ENCODE measurements around the gene PLA2G12B. TPM values are rescaled to one million over a fixed set of nuclear protein-coding genes. Genes with fewer than 3 reads are reported as not detected.

Gene PLA2G12B
- total and polyA plus RNA-seq, 8 donors = not detected

- DNase-seq = no peak
- intact Hi-C loops (cut with DNase I) = no loop called here
- ATAC-seq = no peak
- Histone ChIP-seq H3K4me3 (no peak overlapping the region), H3K27ac (no peak overlapping the region), H3K27me3 (no peaks in the 10 kb centered on the region), H3K4me1 (no peaks in the 10 kb centered on the region), H3K9me3 (no peaks in the 10 kb centered on the region), H3K36me3 (no peaks in the 10 kb centered on the region)
- no peak for FAIRE-seq
- 79 to 86% methylated on average over 7 of the region's 7 CpGs for whole genome bisulfite sequencing, 2 donors
- no peak for TF ChIP-seq CTCF (IDR thresholded peaks at IDR 0.05)
Measured at GRCh38 chr10:72913287-72913686, 41.3 kb downstream of the PLA2G12B start.

GRCh38 chr10:72912736-72913135 lies 41.9 kb downstream of the PLA2G12B start:
- intact Hi-C loops (cut with DNase I) = no loop called here
- no peak for ATAC-seq
- TF ChIP-seq CTCF (IDR thresholded peaks at IDR 0.05) = no peak
- no peaks in the 10 kb centered on the region for H3K4me1 ChIP-seq
- H3K36me3 ChIP-seq = no peaks in the 10 kb centered on the region
- H3K9me3 ChIP-seq = no peaks in the 10 kb centered on the region
- WGBS, 2 donors = 87 to 88% methylated on average over 4 of the region's 4 CpGs
- FAIRE-seq = no peak
- H3K27me3 ChIP-seq = no peaks in the 10 kb centered on the region
- no peak overlapping the region for H3K4me3 ChIP-seq
- H3K27ac ChIP-seq = no peak overlapping the region
- no peak for DNase-seq

GRCh38 chr10:72911758-72912157 lies 42.8 kb downstream of the PLA2G12B start:
- FAIRE-seq (no peak), DNase-seq (no peak), ATAC-seq (no peak)
- H3K27ac ChIP-seq = no peak overlapping the region
- H3K4me1 ChIP-seq = no peaks in the 10 kb centered on the region
- no peaks in the 10 kb centered on the region for H3K9me3 ChIP-seq
- 96 to 98% methylated on average over 2 of the region's 2 CpGs for WGBS, 2 donors
- no peaks in the 10 kb centered on the region for H3K27me3 ChIP-seq
- intact Hi-C loops (cut with DNase I) = no loop called here
- TF ChIP-seq CTCF (IDR thresholded peaks at IDR 0.05) = no peak
- no peak overlapping the region for H3K4me3 ChIP-seq
- H3K36me3 ChIP-seq = no peaks in the 10 kb centered on the region

GRCh38 chr10:72910705-72911104 lies 43.9 kb downstream of the PLA2G12B start:
- H3K27ac ChIP-seq = no peak overlapping the region
- no peak for FAIRE-seq
- DNase-seq = no peak
- H3K36me3 ChIP-seq = no peaks in the 10 kb centered on the region
- ATAC-seq = no peak
- intact Hi-C loops (cut with DNase I) = no loop called here
- H3K4me1 ChIP-seq = no peaks in the 10 kb centered on the region
- H3K9me3 ChIP-seq = no peaks in the 10 kb centered on the region
- no peaks in the 10 kb centered on the region for H3K27me3 ChIP-seq
- H3K4me3 ChIP-seq = no peak overlapping the region
- no peak for TF ChIP-seq CTCF (IDR thresholded peaks at IDR 0.05)

- ATAC-seq = no peak
Measured at GRCh38 chr10:72906446-72906845, 48.2 kb downstream of the PLA2G12B start.

More at GRCh38 chr10:72906446-72906845, 48.2 kb downstream of the PLA2G12B start:
- no peaks in the 10 kb centered on the region for H3K4me1 ChIP-seq
- H3K9me3 ChIP-seq = no peaks in the 10 kb centered on the region
- no peak overlapping the region for H3K27ac ChIP-seq
- H3K27me3 ChIP-seq = no peaks in the 10 kb centered on the region
- no peaks in the 10 kb centered on the region for H3K36me3 ChIP-seq
- DNase-seq (no peak), FAIRE-seq (no peak)
- WGBS, 2 donors = 80 to 88% methylated on average over 6 of the region's 6 CpGs
- no peak for TF ChIP-seq CTCF (IDR thresholded peaks at IDR 0.05)
- no peak overlapping the region for H3K4me3 ChIP-seq
- intact Hi-C loops (cut with DNase I) = no loop called here

Data from pancreas (tissue), 10 donors.